T-helper 2 cell treated with Interferon-gamma antibody and Interleukin-4, amounts not matched to agents 100 ng/mL and 5 ng/mL, for 36 hours (primary cell): ENCODE data around the gene SGO1. TPM values are rescaled to one million over a fixed set of nuclear protein-coding genes. Genes with fewer than 3 reads are reported as not detected.

Experiments
- intact Hi-C: fragments of 100-400 bp; cut with micrococcal nuclease; formaldehyde crosslinking; loops from one replicate; pipeline ENCODE4 v1.15.1; 2023
- total RNA-seq: library from RNA; stranded (reverse); gene quantifications from 2 replicates; pipeline ENCODE4 v1.2.3, GENCODE V29; 2022

SGO1 gene
- total RNA-seq, 1 donor from 2014 or later, result 30.5 TPM

- intact Hi-C loops, result no loop called here
Measured at GRCh38 chr3:20160230-20160629, 25.8 kb downstream of the SGO1 start.

DNA sequence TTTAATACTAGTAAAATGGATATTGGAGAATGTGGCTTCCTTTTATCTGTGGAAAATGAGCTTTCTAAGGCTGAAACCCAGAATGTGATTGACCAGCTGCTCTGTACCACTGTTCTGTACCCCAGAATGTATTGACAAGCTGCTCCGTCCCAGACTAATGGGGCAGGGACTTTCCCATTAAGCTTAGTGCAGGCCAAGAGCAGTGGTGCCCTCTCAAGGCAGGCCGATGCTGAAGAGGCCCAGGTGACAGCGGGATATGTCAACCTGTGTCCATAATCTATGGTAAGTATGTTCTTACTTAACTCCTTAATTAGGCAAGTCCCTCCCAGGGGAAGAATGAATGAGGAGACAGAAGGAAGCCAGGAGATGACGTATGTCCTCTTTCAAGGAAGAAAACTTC lies 31.1 kb downstream of the SGO1 start:
- intact Hi-C loops, result no loop called here

GRCh38 chr3:20154078-20154477 lies 31.9 kb downstream of the SGO1 start:
- intact Hi-C loops, result no loop called here

- intact Hi-C loops, result no loop called here
Measured at GRCh38 chr3:20148466-20148865, 37.5 kb downstream of the SGO1 start.

- intact Hi-C loops, result no loop called here
Measured at GRCh38 chr3:20147361-20147760, 38.6 kb downstream of the SGO1 start.

DNA sequence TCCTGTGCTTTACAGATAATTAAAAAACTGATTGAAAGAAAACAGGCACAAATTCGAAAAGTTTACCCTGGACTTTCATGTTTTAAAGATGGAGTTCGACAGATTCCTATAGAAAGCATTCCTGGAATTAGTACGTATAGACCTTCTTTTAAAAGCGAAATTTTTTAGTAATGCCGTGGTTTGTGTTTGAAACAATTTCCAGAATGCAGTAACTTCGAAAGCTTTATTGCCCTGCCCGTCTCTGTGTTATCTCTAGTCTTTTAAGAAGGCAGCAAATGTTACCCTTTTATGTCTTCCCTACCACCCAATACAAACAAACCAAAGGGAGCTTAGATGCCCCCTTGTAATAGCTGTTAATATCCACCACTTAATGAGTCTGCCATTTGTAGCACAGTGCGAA lies 39.7 kb downstream of the SGO1 start:
- intact Hi-C loops, result no loop called here

DNA sequence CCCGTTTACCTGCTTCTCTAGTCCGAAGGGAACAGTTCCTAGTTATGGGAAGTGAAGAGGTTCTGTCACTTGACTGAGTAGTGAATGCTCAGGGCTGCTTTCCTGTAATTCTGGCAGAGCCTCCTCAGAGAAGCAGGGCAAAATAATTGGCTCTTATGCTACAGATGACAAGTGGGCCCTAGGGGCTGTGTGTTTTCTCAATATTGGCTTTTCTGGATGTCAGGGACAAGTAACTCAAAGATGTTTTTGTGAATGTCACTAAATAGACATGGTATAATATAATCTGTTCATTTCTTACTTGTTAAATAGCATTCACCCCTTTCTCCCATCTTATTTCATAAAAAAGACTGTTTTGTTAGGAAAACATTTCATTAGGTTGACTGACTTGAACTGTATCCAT lies 40.1 kb downstream of the SGO1 start:
- intact Hi-C loops, result no loop called here

GRCh38 chr3:20143519-20143918 lies 42.5 kb downstream of the SGO1 start:
- intact Hi-C loops, result no loop called here

DNA sequence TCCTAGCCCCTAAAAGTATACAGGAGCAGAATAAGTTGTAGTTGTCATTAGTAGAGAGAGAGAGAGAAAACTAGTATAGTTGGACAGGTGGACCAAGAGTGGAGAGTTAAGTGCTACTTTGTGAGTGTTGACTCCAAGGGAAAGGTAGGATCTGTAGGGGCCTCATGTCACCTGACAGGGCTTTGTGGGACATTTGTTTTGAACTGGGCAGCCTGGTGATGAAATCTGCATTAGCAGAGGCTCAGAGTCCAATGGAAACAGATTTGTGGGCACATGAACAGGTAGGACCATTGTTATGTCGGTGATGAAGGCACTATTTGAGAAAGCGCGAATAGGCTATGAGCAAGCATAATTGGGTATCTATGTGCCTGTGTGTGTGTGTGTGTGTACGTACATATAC lies 43.5 kb downstream of the SGO1 start:
- intact Hi-C loops, result no loop called here

GRCh38 chr3:20141851-20142250 lies 44.2 kb downstream of the SGO1 start:
- intact Hi-C loops, result no loop called here

- intact Hi-C loops, result no loop called here
Measured at GRCh38 chr3:20141316-20141715, 44.7 kb downstream of the SGO1 start.

DNA sequence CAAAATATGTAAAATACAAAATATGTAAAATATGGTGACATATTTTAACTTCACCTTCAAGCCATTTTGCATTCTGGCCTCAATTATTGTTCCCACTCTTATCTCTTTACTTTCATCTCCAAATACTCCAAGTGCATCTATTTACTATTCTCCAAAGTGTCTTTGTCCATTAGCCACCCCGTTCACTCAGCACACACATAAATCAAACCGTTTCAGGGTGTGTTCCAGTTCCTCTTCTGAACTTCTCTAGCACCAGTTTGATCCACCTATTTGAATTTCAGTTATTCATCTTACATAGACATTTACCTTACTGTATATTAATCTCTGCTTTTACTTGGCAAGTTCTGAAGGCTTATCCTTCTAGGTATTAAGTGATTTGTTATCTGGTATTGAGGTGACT lies 45.1 kb downstream of the SGO1 start:
- intact Hi-C loops, result no loop called here

- intact Hi-C loops, result no loop called here
Measured at GRCh38 chr3:20137647-20138046, 48.4 kb downstream of the SGO1 start.

DNA sequence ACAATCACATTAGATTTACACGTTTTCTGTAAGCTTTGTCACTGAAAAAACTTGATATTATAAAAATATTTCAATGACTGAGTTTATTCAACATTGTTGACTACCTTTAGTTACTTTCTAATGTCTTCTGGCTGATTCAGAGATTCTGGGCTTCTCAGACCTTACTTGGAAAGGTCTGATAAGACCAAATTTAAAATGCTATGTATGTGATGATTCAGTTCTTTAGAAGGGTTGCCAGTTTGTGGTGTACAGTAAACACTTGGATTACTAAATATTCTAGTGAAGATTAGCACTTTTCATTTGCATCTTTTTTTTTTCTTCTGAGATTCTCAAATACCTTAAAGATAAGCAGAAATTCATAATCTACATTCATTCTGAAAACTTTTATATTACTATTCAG lies 49.8 kb downstream of the SGO1 start:
- intact Hi-C loops, result no loop called here

DNA sequence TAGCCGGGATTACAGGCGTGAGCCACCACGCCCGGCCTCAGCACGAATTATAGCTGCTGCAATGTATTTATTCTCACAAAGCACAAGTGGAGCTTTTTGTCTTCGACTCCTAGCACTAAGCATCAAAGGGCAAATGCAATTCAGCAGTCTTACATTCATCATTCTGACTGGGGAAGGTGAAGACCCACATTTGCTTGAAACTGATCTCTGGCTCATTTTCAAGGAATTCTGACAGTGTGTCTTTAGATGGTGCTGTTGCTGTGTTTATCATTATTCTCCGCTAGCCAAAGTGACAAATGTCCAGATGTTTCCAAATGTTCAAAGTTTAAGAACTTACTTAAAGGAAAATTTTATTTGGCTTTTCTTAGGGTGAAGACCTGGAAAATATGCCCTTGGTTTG lies 55.9 kb downstream of the SGO1 start:
- intact Hi-C loops, result no loop called here

DNA sequence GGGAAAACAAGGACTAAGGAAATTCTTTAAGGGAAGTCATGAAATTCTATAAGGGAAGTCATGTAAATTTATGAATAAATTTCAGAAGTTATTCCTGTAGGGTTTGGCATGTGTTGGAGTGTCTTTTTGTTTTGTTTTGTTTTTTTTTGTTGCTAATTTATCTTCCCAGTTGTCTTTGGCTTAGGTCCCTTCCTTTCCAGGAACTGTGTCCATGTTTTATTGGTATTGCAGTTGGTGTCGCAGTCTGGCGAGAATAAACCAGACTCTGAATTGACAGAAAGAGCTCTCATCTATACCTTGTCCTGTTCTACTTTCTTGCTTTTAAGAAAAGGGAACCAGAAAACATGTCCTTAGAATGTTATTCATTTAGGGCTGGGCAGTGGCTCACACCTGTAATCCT lies 57.6 kb downstream of the SGO1 start:
- intact Hi-C loops, result no loop called here

- intact Hi-C loops, result no loop called here
Measured at GRCh38 chr3:20125897-20126296, 60.1 kb downstream of the SGO1 start.

GRCh38 chr3:20125289-20125688 lies 60.7 kb downstream of the SGO1 start:
- intact Hi-C loops, result no loop called here

GRCh38 chr3:20123131-20123652 lies 62.8 kb downstream of the SGO1 start:
- intact Hi-C loops, result no loop called here

DNA sequence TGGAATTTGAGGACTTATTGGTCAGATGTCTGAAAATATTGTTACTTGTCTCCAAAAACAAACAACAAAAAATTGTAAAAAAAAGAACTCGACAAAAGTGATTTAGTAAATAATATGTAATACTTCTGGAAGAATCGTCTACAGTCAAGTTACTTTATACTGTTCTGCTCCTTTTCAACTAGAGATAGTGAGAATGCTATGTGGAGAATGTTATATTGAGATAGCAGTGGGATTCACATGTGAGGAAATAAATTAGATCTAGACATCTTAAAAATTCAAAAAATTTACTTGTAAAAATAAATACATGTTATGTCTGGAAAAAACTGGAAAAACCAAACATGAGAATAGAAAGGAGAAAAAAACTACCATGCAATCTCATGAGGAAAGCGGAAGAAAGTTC lies 64.9 kb downstream of the SGO1 start:
- intact Hi-C loops, result no loop called here
